Spleen (tissue), 7 donors: ENCODE measurements around the gene DNAH17.

Experiments
- CTCF ChIP-seq, 11 experiments: fragments of 200-600 bp in 7 of 11; fragments of 450-650 bp in 4 of 11; sonication (generic) in 4 of 11; IDR thresholded peaks in 8 of 11; conservative IDR thresholded peaks in 3 of 11; 1 replicate in 7 of 11; 2 replicates in 4 of 11; pipeline versions ENCODE4 v1.4.0 to v1.8.0; 2016 to 2021; ENCODE audit warnings: antibody characterized with exemption in 11 of 11, inconsistent platforms in 4 of 11, mild to moderate bottlenecking in 1 of 11
- POLR2A ChIP-seq, 3 donors: fragments of 450-650 bp; IDR thresholded peaks; one replicate each; pipeline ENCODE4 v1.5.1; 2017; ENCODE audit warnings: antibody characterized with exemption in 3 of 3, mild to moderate bottlenecking in 1 of 3
- POLR2AphosphoS5 ChIP-seq, 3 donors: sonication (generic); formaldehyde crosslinking; IDR thresholded peaks; one replicate each; pipeline ENCODE4 v1.5.1; 2017; ENCODE audit warnings: antibody characterized with exemption in 3 of 3
- donor health status: DM: no; HTN: no; CAD: no; lungs with moderate emphysema.
- donor health status: DM: no; HTN: no; CAD: no.
- donor health status: DM: no; HTN: no; CAD: no.

GRCh38 chr17:78460951-78461798 is 116.0 kb downstream of the DNAH17 start:
- TF ChIP-seq CTCF (IDR thresholded peaks at IDR 0.05 in 8 of 11, conservative IDR thresholded peaks at IDR 0.05 in 3 of 11) (no peak), POLR2A (IDR thresholded peaks at IDR 0.05) (no peak), POLR2AphosphoS5 (IDR thresholded peaks at IDR 0.05) (no peak)
